Fibroblast of villous mesenchyme (primary cell): ENCODE results near the gene PBX1. TPM values are rescaled to one million over a fixed set of nuclear protein-coding genes. Genes with fewer than 3 reads are reported as not detected.

Experiments
- DNase-seq: peaks from one replicate; pipeline ENCODE4 v3.0.0-alpha.2; 2010; ENCODE audit warnings: low read depth
- H3K4me3 ChIP-seq: 2 replicates; pipeline ENCODE4 v1.5.1; 2011; ENCODE audit warnings: low read depth, mild to moderate bottlenecking, low read length
- total RNA-seq: library from RNA; depleted of rRNA; stranded (reverse); fragments of >200 nt; gene quantifications from 2 replicates; pipeline ENCODE4 v1.2.3, GENCODE V29; 2012
- TF ChIP-seq, protein P1 (sequence below): IDR thresholded peaks from 2 replicates; pipeline ENCODE4 v1.5.1; 2012; ENCODE audit warnings: low read depth, mild to moderate bottlenecking, low read length; ENCODE audit not compliant: insufficient read depth

Gene PBX1
- total RNA-seq, 1 donor, result 67.4 TPM

DNA sequence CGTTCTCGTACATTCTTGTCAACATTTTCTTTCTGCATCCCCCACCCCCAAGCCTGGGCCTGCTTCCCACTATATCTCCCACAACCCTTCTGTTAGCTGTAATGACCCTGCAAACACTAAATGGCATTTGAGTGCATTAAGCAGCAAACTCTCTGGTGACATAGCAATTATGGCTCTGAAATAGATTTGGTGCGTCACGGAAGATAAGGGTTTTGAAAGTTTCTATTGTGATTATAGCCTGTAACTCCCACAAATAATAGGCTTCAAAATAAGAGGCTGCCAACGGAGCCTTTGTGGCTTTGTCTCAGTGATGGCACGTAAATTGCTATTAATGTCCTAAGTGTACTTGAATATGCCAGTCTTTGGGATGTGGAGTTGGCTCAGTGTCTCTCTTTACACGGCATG is 277.6 kb downstream of the PBX1 start:
- DNase-seq, result no peak

DNA sequence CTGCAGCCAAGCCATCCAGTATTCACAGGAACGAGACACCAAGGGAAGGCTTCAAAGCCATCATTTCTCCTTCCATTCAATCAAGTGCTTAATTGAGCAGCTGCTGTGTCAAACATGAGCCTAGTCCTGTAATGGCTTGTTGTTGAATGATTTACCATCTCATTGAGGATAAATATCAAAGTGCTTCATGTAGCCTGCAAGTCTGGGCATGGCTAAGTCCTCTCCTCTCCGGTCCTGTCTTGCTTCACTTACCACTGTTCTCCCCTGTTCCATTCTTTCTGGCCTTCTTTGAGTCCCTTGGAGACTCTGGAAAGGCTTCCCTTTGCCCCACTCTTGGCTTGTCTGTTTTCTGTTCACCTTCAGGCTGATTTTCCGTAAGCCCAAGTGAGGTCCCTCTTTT is 279.8 kb downstream of the PBX1 start:
- no peak for DNase-seq
- H3K4me3 ChIP-seq, result no peak overlapping the region
- TF ChIP-seq, protein P1, sequence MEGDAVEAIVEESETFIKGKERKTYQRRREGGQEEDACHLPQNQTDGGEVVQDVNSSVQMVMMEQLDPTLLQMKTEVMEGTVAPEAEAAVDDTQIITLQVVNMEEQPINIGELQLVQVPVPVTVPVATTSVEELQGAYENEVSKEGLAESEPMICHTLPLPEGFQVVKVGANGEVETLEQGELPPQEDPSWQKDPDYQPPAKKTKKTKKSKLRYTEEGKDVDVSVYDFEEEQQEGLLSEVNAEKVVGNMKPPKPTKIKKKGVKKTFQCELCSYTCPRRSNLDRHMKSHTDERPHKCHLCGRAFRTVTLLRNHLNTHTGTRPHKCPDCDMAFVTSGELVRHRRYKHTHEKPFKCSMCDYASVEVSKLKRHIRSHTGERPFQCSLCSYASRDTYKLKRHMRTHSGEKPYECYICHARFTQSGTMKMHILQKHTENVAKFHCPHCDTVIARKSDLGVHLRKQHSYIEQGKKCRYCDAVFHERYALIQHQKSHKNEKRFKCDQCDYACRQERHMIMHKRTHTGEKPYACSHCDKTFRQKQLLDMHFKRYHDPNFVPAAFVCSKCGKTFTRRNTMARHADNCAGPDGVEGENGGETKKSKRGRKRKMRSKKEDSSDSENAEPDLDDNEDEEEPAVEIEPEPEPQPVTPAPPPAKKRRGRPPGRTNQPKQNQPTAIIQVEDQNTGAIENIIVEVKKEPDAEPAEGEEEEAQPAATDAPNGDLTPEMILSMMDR, result no peak

More for the DNA sequence above, 277.6 kb downstream of the PBX1 start:
- no peak overlapping the region for H3K4me3 ChIP-seq
- TF ChIP-seq, protein P1, result no peak

DNA sequence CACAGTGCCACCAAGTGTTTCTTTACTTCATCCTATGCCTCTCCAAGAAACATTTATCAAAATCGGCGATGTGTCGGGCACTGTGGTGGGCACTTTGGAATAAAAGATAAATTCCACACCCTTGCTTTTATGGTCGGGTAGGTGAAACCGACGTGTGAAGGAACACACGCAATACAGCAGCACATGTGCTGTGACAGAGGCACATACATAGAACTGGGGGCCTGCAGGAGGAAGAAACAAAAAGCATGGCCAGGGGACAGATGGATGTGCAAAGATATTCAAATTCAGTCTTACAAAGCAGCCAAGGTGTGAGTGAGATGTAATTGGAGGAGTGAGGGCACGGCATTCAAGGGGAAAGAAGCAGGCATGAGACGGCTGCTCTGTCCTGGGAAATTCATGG is 282.0 kb downstream of the PBX1 start:
- DNase-seq, result no peak
- TF ChIP-seq, protein P1, result no peak
- H3K4me3 ChIP-seq, result no peak overlapping the region

DNA sequence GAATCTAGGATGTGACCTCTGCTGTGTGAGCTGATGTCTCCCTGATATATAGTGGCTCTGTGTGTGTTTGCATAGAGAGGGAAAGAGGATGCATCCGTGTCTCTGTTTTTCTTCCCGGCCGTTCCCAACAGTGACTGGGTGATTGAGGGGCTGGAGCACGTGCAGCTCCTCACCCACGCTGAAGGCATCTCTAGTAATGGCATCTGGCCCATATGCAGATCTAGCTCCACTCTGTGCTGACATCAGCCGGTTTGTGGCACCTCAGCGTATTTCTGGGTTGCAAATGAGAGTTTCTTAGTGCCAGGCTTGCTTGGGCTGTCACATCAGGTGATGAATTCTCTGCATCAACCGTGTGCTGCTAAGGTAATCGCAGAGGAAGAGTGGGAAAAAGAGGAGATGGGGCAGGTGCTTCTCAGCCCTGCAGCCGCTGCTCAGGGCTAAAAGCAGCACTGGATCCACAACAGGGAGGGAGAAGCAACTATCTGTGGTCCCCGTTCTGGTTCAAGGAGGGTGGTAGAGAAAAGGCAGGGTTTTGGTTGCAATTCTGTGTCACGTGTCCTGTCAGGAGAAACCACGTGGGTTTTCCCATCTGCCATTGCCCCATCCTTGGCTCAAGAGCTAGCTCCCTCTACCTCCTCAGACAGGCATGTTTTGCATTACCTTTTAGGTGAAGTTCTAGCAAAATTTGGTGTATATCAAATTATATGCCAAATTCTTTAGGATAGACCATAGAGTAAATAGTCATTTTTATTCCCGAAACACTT is 282.9 kb downstream of the PBX1 start:
- DNase-seq, result no peak
- TF ChIP-seq, protein P1, result no peak
- no peak overlapping the region for H3K4me3 ChIP-seq

DNA sequence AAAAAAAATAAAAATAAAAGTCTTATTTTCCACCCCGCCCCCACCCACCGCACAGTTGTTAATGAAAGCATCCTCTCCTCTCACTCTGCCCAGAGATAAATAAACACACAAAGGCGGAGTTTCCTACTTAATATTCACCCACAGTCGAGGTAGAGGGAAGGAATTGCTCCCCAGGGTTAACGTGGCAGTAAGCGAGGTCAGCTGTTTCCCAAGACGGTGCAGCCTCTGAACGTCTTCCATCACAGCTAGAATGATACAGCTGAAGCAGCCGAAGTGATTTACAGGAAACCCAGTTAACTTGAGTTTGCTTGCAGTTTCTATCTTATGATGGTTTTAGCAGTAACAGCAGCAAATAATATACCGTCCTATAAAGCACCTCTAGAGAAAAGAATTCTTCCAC is 283.9 kb downstream of the PBX1 start:
- H3K4me3 ChIP-seq, result no peak overlapping the region
- peak; percentile 31 for DNase-seq
- TF ChIP-seq, protein P1, result no peak

DNA sequence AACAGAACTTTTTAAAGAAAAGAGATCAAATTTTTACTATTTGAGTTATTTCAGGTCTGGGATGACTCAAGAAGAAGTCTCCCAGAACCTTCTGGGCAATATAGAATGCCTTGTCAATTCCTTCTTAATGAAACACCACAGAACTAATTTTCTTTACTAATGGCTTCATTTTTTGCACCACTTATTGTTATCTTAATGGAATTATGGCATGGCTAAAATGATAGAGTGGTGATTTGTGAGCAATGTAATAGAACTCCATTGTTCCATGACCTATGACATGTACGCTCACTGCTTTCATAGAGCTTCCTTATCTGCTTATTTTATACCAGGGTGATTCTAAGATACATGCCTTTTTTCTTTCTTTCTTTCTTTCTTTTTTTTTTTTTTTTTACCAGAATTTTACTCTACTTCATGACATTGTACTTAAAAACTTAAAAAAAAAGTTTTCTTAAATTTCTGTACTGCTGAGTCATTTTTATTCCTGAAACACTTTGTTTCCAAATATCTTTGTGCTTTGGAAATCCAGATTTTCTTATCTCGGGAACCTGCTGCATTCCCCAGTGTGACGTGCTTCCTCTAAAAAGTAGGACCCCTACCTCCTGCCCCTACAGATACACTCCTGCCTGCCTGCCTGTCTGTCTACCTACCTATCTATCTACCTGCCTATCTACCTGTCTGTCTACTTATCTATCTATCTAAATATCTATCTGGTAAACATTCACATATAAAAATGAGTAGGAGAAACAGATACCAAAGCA is 284.9 kb downstream of the PBX1 start:
- DNase-seq, result no peak
- TF ChIP-seq, protein P1, result no peak
- no peak overlapping the region for H3K4me3 ChIP-seq
